Measurements from ENCODE around the gene MYO15A.
A peak's percentile ranks its signal among the peaks of the same experiment; 100 is the strongest.

MYO15A gene

GRCh38 chr17:18224387-18225120, 116.0 kb downstream of the MYO15A start:
- DNase-seq = no peak

DNA sequence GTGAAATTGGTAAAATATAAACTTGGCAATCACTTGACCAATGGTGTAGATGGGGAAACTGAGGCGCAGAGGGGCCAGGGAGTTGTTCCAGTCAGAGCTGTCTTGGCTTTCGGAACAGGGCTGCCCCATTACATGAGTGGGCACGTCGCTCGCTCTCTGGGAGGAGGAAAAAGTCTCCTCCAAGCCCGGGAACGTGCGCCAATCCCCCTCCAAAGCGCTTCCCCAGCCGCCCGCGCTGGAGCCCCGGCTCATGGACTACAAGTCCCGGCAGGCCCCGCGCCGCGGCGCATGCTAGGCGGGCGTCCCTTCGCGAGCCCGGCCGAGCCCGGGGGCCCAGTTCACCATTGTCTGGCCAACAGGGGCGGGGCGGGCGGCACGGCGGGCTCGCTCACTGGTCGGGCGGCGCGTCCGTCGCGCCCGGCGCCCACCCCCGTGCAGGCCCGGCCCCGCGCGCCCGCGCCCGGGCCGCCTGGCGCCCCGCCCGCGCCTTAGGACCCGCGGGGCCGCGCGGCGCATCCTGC, 116.6 kb downstream of the MYO15A start, which contains the start of gene LLGL1:
Gene LLGL1, plus strand, starts transcription at position 515 of the 521 bp plus-strand sequence. CDS start 48 bp downstream, outside the sequence.
- peak; percentile 95 for DNase-seq

DNA sequence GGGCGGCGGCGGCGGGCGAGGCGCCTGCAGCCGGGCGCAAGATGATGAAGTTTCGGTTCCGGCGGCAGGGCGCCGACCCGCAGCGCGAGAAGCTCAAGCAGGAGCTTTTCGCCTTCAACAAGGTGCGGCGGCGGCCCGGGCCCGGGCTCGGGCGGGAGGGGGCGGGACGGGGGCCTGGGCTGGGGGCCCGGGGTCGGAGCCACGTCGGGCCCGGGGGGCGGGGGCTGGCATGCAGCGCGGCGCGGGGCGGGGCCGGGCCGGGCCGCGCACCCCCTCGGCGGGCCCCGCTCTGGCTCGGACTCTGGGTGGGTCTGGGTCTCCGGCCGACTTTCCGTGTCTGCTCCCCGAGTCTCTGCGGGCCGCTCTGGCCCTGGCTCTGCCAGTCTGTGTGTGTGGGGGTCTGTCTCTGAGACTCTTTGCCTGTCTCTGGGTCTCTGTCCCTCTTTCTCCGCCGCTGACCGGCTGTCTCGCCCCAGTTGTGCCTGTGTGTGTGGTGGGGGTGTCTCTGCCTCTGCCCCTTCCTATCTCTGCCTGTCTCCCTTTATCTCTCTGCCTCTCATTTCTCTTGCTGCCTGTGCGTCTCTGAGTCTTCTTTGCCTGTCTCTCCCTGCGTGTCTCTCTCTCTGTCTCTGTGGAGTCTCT, 117.2 kb downstream of the MYO15A start:
- DNase-seq = no peak

DNA sequence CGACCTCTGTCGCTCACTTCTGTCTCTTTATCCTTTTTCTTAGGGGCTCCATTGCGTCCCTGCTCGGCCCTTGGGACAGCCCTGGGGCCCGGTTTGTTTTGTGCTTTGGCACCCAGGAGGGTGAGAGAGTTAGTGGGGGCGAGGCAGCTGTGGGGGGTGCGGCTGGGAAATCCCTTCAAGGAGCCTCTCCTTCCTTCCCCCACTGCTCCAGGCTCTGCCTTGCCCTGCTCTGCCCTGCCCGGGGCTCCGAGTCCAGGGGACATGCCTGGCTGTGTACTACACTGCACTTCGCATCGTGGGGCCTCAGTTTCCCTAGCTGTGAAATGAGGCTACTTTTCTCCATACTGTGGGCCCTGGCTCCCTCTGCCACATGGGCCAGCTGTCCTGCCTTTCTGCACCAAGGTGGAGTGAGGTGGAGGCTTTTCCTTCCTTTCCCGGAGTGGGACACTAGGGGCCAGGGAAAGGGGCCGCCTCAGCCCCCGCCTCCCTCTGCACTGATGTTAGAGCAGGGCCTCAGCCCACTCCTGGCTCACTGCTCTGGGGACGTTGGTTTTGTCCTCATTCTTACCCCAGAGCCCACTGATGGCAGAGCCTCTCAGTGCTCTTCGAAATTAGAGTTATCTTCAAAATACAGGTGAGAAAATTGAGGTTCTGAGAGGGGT, 117.9 kb downstream of the MYO15A start:
- no peak for DNase-seq

DNA sequence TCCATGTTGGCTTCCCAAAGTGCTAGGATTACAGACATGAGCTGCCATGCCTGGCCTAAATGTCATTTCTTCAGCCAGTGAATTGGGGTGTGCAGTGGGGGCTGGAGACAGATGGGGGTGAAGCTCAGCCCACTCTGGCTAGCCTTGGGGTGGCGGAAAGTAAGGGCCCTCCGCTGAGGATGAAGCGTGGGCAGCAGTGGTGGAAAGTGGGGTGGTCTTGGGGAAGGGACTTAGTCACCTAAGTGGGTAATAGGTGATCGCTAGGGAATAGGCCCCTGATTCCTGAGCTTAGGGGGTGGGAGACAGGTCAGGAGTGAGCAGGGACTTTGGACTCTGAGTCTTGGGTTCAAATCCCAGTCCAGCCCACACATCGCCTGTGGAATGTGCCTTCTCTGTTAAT, 119.1 kb downstream of the MYO15A start:
- DNase-seq = no peak

DNA sequence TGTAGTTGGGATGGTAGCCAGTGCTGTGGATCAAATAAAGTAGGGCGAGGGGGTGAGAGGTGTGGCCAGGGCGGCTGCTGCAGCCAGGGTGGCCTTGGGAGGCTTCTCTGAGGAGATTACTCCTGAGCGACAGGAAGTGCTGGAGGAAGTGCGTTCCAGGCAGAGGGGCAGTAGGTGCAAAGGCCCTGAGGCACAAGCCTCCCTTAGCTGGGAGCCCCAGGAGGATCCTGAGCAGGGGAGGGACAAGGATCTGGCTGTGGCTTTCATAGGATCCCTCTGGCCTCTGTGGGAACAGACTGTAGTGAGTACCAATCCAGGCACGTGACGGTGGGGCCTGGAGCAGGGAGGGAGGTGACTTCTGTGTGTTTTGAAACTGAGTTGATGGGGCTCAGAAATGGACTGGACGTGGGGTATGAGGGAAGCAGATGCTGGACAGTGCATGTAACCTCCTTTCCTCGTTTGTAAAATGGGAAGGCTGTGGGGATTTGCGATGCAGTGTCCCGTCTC, 119.7 kb downstream of the MYO15A start:
- no peak for DNase-seq

DNA sequence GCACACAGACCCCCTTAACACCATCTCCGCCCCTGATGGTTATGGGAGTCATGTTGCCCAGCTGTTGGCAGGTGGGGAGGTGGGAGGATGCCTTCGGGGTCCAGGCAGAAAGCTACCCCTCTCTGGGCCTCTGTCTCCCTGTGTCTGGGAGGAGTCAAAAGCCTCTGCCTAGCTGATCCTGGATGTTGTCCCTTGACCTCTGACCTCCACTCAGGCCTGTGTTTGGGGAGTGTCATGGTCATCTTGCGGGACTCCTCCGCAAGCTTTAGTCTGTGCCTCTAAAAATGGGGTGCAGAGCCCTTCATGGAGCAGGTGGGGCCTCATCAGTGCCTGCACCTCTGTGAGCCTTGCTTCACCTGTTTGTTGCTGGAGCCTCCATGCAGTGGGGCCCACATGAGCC, 120.7 kb downstream of the MYO15A start:
- no peak for DNase-seq

All from NCI-H146 (cell line).